ENCODE data around the gene CFAP99. TPM values are rescaled to one million over a fixed set of nuclear protein-coding genes. Genes with fewer than 3 reads are reported as not detected.
"Not testable (repeated sequence)": the region's sequence is repeated elsewhere in the genome, so short reads cannot be mapped to it uniquely, and the experiment has no call there.

CFAP99 gene
- total RNA-seq, 1 donor = not detected

DNA sequence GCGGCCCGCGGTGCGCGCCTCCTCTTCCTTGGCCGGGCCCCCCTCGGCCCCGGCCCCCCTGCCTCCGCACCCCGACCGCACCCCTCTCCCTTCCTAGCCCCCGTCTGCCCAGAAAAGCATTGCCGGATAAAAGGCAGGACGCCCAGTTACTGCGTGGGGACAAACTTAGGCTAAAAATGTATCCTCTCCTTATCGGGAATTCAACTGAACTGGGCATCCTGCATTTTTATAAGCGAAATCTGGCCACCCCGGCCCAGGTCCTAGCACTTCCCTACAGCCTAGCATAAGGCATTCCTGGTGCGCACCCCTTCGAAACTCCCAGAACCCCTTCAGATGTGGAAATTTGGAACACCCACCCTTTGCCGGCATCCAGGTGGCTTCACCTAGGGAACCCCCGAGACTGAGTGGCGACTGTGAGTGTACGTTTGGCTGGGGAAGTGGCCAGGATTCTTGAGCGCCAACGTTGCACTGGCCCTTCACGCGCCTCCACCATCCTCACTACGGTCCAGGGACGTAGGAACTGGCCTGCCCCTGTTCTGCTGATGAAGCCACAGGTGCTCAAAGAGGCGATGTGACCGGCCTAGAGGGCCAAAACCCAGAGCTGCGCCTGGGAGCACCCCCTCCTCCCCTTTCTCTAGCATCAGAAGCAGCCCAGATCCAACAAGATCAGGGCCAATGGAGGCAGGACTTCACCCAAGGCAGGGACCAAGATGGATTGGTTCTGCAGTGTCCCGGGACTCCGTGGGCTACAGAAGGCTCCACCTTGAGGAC is 44.4 kb downstream of the CFAP99 start:
- TF ChIP-seq, protein P1, sequence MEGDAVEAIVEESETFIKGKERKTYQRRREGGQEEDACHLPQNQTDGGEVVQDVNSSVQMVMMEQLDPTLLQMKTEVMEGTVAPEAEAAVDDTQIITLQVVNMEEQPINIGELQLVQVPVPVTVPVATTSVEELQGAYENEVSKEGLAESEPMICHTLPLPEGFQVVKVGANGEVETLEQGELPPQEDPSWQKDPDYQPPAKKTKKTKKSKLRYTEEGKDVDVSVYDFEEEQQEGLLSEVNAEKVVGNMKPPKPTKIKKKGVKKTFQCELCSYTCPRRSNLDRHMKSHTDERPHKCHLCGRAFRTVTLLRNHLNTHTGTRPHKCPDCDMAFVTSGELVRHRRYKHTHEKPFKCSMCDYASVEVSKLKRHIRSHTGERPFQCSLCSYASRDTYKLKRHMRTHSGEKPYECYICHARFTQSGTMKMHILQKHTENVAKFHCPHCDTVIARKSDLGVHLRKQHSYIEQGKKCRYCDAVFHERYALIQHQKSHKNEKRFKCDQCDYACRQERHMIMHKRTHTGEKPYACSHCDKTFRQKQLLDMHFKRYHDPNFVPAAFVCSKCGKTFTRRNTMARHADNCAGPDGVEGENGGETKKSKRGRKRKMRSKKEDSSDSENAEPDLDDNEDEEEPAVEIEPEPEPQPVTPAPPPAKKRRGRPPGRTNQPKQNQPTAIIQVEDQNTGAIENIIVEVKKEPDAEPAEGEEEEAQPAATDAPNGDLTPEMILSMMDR (IDR thresholded peaks at IDR 0.05; ENCODE audit: insufficient read depth, low read depth, low read length) = no peak
- H3K4me3 ChIP-seq (ENCODE audit: low read depth, low read length) = peak overlapping the region; percentile 44
- no peak for DNase-seq (ENCODE audit: low read depth)

DNA sequence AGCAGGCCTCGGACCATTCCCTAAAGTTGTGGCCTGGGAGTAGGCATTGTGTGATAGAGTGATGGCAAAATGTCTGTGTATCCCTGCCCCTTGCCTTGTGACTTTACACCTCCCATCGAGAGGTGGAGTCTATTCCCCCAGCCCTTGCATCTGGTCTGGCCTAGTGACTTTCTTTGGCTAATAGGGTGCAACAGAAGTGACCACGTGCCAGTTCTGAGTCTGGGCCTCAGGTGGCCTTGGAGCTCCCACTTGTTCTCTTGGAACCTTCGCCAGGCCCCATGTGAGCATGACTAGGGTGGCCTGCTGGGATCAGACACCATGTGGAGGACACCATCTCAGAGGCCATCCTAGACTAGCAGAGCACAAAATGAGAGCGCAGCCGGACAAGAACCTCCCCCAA is 46.3 kb downstream of the CFAP99 start:
- DNase-seq (ENCODE audit: low read depth) = no peak
- H3K4me3 ChIP-seq (ENCODE audit: low read depth, low read length) = no peak overlapping the region
- TF ChIP-seq, protein P1 (IDR thresholded peaks at IDR 0.05; ENCODE audit: insufficient read depth, low read depth, low read length) = no peak

DNA sequence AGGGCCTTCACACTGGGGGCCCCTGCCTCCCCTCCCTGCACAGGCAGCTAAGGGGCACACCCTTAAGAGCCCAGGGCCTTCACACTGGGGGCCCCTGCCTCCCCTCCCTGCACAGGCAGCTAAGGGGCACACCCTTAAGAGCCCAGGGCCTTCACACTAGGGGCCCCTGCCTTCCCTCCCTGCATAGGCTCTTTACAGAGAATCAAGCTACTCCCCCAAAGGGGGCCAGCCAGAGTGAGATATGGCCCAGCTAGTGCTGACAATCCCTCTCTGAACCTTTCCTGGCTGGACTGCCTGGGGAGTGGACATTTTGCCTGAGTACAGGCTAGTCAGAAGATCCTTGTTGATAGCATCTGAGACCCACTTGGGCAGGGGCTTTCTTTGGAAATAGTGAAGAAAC is 46.8 kb downstream of the CFAP99 start:
- not testable (repeated sequence) for H3K4me3 ChIP-seq (ENCODE audit: low read depth, low read length); DNase-seq (ENCODE audit: low read depth)

DNA sequence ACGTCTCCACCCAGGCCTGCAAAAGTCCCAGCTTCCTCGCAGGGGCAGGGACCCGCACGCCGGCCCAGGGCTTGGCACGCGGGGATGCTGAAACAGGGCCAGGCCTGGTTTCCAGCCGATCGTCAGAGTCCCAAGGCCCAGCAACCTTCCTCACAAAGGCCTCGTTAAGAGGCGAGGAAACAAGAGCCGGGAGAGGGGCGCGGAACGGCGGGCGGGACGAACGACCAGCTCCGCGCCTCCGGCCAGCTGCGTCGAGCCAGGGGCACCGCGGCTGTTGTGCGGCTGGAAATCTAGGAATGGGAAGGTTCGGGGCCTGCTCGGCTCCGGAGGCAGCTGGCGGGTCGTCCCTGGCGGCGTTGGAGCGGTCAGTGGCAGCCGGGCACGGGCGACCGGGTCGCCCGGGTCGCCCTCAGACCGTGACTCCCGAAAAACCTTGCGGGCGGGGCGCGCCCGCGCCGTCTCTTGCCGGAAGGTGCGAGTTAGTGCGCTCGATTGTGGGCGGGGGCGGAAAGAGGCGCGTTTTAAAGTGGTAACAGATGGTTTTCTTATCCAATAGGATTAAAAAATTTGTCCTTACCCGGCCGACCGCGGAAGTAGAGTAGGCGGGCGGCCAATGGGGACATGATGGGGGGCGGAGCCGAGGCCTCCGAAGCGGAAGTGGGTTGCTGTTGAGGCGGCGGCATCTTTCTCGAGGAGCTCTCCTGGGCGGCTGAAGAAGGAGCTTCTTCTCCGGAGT is 49.9 kb downstream of the CFAP99 start, which contains the start of gene RNF4:
RNF4 (plus strand) TSS at position 651 of the 736 bp plus-strand sequence. CDS start 21,388 bp downstream, outside the sequence.
- H3K4me3 ChIP-seq (ENCODE audit: low read depth, low read length) = peak within 1 kb of the TSS; percentile 97
- DNase-seq (ENCODE audit: low read depth) = peak; percentile 98
- TF ChIP-seq, protein P1 (IDR thresholded peaks at IDR 0.05; ENCODE audit: insufficient read depth, low read depth, low read length) = no peak

DNA sequence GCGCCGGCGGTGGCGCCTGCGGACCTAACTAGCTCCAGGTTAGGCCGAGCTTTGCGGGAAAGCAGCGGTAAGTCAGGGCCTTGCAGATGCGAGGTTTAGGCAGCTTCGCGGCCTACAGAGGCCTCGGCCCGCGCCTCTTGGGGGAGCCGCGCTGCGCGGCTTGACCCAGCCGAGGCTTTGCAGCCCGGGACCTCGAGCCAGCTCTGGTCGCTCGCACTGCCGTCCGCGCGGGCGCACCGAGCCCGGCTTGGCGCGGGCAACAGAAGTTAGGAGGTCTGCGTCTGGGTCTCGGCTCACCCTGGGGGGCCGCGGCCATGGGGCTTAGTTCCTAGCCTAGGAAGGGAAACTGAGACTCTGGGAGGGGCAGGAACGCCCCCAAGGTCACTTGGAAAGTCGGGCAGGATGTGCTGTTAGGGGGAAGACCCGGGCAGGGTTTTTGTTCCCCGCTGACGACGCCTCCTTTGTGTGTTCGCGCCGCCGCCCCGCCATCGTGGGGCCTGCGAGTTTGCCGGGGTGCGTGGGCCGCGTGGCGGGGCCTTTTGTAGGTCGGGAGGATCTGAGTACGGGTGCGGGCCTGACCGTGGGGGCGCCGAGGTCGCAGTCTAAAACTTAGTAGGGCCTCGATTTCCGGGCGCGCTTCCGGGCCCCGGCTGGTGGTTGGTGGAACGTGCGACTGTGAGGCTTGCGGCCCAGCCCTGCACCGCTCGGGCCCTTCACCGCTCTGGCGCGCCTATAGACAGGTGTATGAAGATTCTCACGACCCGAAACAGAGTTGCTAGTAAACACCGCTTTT is 50.6 kb downstream of the CFAP99 start:
- peak; percentile 52 for DNase-seq (ENCODE audit: low read depth)

DNA sequence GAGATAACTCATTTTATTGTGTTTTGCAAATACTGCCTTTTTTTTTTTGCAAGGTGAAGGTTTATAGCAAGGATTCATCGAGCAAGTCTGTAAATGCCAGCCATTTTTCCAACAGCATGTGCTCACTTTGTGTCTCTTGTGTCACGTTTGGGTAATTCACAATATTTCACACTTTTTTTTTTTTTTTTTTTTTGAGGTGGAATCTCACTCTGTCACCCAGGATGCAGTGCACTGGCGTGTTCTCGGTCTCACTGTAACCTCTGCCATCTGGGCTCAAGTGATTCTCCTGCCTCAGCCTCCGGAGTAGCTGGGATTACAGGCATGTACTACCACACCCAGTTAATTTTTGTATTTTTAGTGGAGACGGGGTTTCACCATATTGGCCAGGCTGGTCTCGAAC is 52.0 kb downstream of the CFAP99 start:
- TF ChIP-seq, protein P1 (IDR thresholded peaks at IDR 0.05; ENCODE audit: insufficient read depth, low read depth, low read length) = no peak
- no peak overlapping the region for H3K4me3 ChIP-seq (ENCODE audit: low read depth, low read length)
- DNase-seq (ENCODE audit: low read depth) = no peak

More for the DNA sequence above, 50.6 kb downstream of the CFAP99 start:
- peak overlapping the region; percentile 97 for H3K4me3 ChIP-seq (ENCODE audit: low read depth, low read length)
- TF ChIP-seq, protein P1 (IDR thresholded peaks at IDR 0.05; ENCODE audit: insufficient read depth, low read depth, low read length) = no peak

All from fibroblast of villous mesenchyme (primary cell).